Transverse colon (tissue), 4 donors: ENCODE results near the gene GTF3C1. TPM values are rescaled to one million over a fixed set of nuclear protein-coding genes. Genes with fewer than 3 reads are reported as not detected.

Experiments
- DNase-seq: peaks from one replicate; pipeline ENCODE4 v3.0.0-alpha.2; 2019
- H3K27ac ChIP-seq, 4 donors: fragments of 200-600 bp; sonication (generic); 2 replicates each; pipeline ENCODE4 v1.5.1; 2016 to 2018; ENCODE audit warnings: inconsistent platforms in 4 of 4
- H3K27me3 ChIP-seq: fragments of 200-600 bp; sonication (generic); 2 replicates; pipeline ENCODE4 v1.5.1; 2017; ENCODE audit warnings: inconsistent platforms
- H3K36me3 ChIP-seq, 4 donors: fragments of 200-600 bp; sonication (generic); 2 replicates each; pipeline ENCODE4 v1.5.1; 2017 to 2019; ENCODE audit warnings: inconsistent platforms in 4 of 4
- H3K4me1 ChIP-seq, 4 donors: fragments of 200-600 bp; sonication (generic); 2 replicates each; pipeline ENCODE4 v1.5.1; 2017 to 2020; ENCODE audit warnings: inconsistent platforms in 4 of 4
- H3K4me3 ChIP-seq, 4 donors: fragments of 200-600 bp; sonication (generic); 1 replicate in 1 of 4; 2 replicates in 3 of 4; pipeline versions ENCODE4 v1.5.1 to v1.6.1; 2017 to 2019; ENCODE audit warnings: inconsistent platforms in 4 of 4
- H3K9me3 ChIP-seq, 2 donors: fragments of 200-600 bp; sonication (generic); 2 replicates each; pipeline ENCODE4 v1.5.1; 2017 to 2019; ENCODE audit warnings: inconsistent platforms in 2 of 2
- EP300 ChIP-seq: sonication (generic); formaldehyde crosslinking; IDR thresholded peaks from one replicate; pipeline ENCODE4 v1.6.1; 2017; ENCODE audit warnings: antibody characterized with exemption, low read depth
- POLR2A ChIP-seq: fragments of 450-650 bp; IDR thresholded peaks from one replicate; pipeline ENCODE4 v1.6.1; 2016; ENCODE audit warnings: antibody characterized with exemption, mild to moderate bottlenecking, moderate library complexity
- POLR2AphosphoS5 ChIP-seq, 3 donors: sonication (generic); formaldehyde crosslinking; IDR thresholded peaks; one replicate each; pipeline ENCODE4 v1.6.1; 2016; ENCODE audit warnings: antibody characterized with exemption in 3 of 3
- WGBS, 2 donors: methylation state at CpG; one replicate each; pipeline ENCODE4 v1.1.5; 2018; ENCODE audit warnings: low coverage in 1 of 2; 5-methylcytosine and 5-hydroxymethylcytosine counted together
- in situ Hi-C, 4 donors: fragments of 200-750 bp; cut with MboI; loops; one replicate each; pipeline versions ENCODE4 v1.15.0 to v1.15.1; 2017; ENCODE audit warnings: low sequenced_read_pairs in 3 of 4, low pct_ligation_motif_present in 1 of 4, low pct_unique_long_range_greater_than_20kb in 1 of 4
- intact Hi-C: fragments of 100-400 bp; cut with DNase I; formaldehyde crosslinking; loops from one replicate; pipeline ENCODE4 v1.15.1; 2023; ENCODE audit warnings: low total_unique reads
- total RNA-seq, 4 donors: library from RNA; depleted of rRNA; stranded (reverse); fragments of >200 nt; gene quantifications; one replicate each; pipeline ENCODE4 v1.1.0, GENCODE V29; 2016
- TF ChIP-seq, protein P1 (sequence below), 5 experiments: fragments of 200-600 bp in 3 of 5; fragments of 450-650 bp in 2 of 5; sonication (generic) in 3 of 5; IDR thresholded peaks; 1 replicate in 2 of 5; 2 replicates in 3 of 5; pipeline ENCODE4 v1.5.1; 2016 to 2017; ENCODE audit warnings: antibody characterized with exemption in 5 of 5, inconsistent platforms in 3 of 5, mild to moderate bottlenecking in 2 of 5, moderate library complexity in 1 of 5

GTF3C1 gene
- total RNA-seq, 4 donors from 2014 or later: 49.6 to 129 (median 60.1) TPM

DNA sequence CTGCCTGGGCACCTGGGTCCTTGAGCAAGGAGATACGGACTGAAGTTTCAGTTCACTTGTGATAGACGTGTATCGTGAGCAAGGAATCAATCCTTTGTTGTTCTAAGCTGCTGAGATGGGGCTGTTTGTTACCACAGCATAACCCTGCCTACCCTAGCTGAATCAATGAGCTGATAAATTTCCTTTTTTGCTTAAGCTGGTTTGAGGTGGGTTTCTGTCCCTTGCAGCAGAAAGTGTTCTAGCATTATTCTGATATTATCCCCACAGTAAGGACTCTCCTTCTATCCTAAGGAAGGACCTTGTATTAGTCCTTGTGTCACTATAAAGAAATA, 96.3 kb downstream of the GTF3C1 start:
- TF ChIP-seq, protein P1, sequence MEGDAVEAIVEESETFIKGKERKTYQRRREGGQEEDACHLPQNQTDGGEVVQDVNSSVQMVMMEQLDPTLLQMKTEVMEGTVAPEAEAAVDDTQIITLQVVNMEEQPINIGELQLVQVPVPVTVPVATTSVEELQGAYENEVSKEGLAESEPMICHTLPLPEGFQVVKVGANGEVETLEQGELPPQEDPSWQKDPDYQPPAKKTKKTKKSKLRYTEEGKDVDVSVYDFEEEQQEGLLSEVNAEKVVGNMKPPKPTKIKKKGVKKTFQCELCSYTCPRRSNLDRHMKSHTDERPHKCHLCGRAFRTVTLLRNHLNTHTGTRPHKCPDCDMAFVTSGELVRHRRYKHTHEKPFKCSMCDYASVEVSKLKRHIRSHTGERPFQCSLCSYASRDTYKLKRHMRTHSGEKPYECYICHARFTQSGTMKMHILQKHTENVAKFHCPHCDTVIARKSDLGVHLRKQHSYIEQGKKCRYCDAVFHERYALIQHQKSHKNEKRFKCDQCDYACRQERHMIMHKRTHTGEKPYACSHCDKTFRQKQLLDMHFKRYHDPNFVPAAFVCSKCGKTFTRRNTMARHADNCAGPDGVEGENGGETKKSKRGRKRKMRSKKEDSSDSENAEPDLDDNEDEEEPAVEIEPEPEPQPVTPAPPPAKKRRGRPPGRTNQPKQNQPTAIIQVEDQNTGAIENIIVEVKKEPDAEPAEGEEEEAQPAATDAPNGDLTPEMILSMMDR (IDR thresholded peaks at IDR 0.05): no peak
- no peak for TF ChIP-seq EP300
- no peak for TF ChIP-seq POLR2AphosphoS5 (IDR thresholded peaks at IDR 0.05)
- TF ChIP-seq POLR2A: no peak
- in situ Hi-C loops: loop anchor here in 3 of 4 donors (10.0 kb wide), 2 partner anchors 279 to 289 kb away; no protein-coding TSS in a partner anchor
- 83% methylated on average over 3 of the region's 3 CpGs; no CpG with 5 or more reads in 1 of the 2 donors for WGBS, 2 donors
- no peaks in the 10 kb centered on the region for H3K9me3 ChIP-seq
- H3K4me3 ChIP-seq: no peak overlapping the region
- no peaks in the 10 kb centered on the region for H3K36me3 ChIP-seq
- peaks cover 20% of the 10 kb centered on the region for H3K27me3 ChIP-seq
- H3K27ac ChIP-seq: no peak overlapping the region
- DNase-seq: no peak
- H3K4me1 ChIP-seq: no peaks in the 10 kb centered on the region
- intact Hi-C loops: no loop called here

DNA sequence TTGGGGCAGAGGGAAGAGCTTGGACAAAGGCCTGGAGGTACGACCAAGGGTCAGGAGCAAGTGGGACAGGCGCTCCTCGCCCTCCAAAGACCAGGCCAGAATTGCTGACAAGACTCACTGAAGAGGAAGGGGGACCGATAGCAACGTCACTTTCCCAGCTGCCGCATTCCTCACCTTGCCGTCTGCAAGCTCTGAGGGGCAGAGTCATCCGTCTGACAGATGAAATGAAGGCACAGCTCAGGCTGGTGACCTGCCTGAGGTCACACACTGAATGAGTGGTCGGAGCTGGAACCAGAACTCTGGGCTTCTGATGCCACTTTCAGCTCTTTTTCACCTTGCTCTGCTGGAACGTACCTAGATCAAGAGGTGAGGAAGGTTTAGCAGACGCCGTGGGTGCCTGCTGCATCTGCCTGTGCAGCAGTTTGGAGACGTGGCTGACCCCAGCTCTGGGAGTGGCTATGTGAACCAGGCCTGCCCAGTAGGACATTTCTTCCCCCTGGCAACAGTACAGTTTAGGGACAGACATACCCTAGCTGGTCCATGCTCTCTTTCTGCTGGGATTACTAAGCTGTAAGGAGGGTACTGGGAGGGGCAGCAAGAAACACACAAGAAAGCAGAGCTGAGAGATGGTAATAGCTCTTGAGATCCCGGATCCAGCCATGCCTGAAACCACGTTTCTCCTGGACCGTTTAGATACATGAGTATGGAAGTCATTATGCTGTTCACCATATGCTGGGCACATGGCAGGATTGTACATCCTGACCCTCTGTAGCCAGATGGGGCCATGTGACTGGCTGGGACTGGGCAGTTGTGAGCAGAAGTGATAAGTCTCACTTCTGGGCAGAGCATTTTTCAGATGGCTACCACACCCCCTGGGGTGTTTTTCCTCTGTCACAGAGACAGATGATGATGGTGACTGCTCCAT, 96.9 kb downstream of the GTF3C1 start:
- H3K4me1 ChIP-seq: no peaks in the 10 kb centered on the region
- TF ChIP-seq POLR2AphosphoS5 (IDR thresholded peaks at IDR 0.05) (no peak), EP300 (no peak), POLR2A (no peak)
- TF ChIP-seq, protein P1 (IDR thresholded peaks at IDR 0.05): no peak
- intact Hi-C loops (no loop called here), in situ Hi-C loops (loop anchor here in 3 of 4 donors (10.0 kb wide), 2 partner anchors 278 to 288 kb away; no protein-coding TSS in a partner anchor)
- peaks cover 22% of the 10 kb centered on the region for H3K27me3 ChIP-seq
- H3K9me3 ChIP-seq: no peaks in the 10 kb centered on the region
- H3K27ac ChIP-seq: no peak overlapping the region
- H3K4me3 ChIP-seq: no peak overlapping the region
- no peaks in the 10 kb centered on the region for H3K36me3 ChIP-seq
- 67 to 70% methylated on average over 2 to 16 of the region's 16 CpGs for WGBS, 2 donors
- no peak for DNase-seq

DNA sequence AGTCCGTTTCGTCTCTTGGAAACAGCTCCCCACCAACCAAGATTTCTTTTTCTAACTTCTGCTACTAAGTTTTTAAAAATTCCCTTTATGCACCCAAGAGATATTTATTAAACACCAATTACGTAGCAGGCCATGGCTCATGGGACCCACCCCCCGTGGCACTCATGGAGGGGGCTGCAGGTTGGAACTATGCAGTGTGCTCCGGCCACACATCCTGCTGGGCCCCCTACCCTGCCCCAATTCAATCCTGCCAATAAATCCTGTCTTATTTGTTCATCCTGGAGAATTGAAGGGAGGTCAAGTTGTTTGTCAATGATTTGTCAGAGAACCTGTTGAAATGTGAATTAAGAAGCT, 99.5 kb downstream of the GTF3C1 start:
- TF ChIP-seq EP300: no peak
- TF ChIP-seq, protein P1 (IDR thresholded peaks at IDR 0.05): no peak
- no peak for TF ChIP-seq POLR2AphosphoS5 (IDR thresholded peaks at IDR 0.05)
- intact Hi-C loops: no loop called here
- Histone ChIP-seq H3K4me1 (no peaks in the 10 kb centered on the region), H3K4me3 (no peak overlapping the region), H3K9me3 (no peaks in the 10 kb centered on the region), H3K27ac (no peak overlapping the region), H3K27me3 (peaks cover 22% of the 10 kb centered on the region), H3K36me3 (no peaks in the 10 kb centered on the region)
- in situ Hi-C loops: loop anchor here in 3 of 4 donors (10.0 kb wide), 2 partner anchors 275 to 285 kb away; no protein-coding TSS in a partner anchor
- DNase-seq: no peak
- WGBS, 2 donors: 11 to 17% methylated on average over 1 to 5 of the region's 5 CpGs

DNA sequence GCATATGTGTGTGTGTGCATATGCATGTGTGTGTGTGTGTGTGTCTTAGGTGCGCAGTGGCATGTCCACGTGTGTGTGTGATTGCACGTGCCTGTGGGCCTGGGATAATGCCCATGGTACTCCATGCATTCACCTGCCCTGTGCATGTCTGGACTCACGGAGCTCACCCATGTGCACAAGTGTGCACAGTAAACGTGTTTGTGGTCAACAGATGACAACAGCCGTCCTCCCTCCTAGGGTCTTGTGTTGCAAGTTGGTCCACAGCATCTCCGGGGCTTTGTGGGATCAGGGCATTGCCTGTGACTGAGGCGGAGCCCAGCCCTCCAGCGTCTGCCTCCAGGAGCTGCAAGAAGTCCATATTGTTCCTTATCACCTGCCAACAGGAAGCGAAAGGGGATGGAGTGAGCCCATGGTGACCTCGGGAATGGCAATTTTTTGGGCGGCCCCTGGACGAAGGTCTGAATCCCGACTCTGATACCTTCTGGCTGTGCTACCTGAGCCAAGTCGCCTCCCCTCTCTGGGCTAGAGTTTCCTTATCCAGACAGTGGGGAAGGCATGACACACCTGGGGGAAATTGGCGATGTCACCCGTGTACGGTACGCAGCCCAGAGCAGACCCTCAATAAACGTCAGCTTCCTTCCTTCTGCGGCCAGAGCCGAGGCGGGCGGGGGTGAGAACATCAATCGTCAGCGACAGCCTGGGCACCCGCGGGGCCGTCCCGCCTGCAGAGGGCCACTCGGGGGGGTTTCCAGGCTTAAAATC, 100.1 kb downstream of the GTF3C1 start:
- TF ChIP-seq POLR2A (no peak), EP300 (no peak), POLR2AphosphoS5 (IDR thresholded peaks at IDR 0.05) (no peak)
- TF ChIP-seq, protein P1 (IDR thresholded peaks at IDR 0.05): no peak
- H3K4me1 ChIP-seq: no peaks in the 10 kb centered on the region
- no peaks in the 10 kb centered on the region for H3K36me3 ChIP-seq
- no peak overlapping the region for H3K27ac ChIP-seq
- WGBS, 2 donors: 29% methylated on average over 27 of the region's 31 CpGs; no CpG with 5 or more reads in 1 of the 2 donors
- DNase-seq: peak; percentile 59
- no peaks in the 10 kb centered on the region for H3K9me3 ChIP-seq
- intact Hi-C loops (no loop called here), in situ Hi-C loops (loop anchor here in 3 of 4 donors (10.0 kb wide), 2 partner anchors 275 to 285 kb away; no protein-coding TSS in a partner anchor)
- peaks cover 22% of the 10 kb centered on the region for H3K27me3 ChIP-seq
- H3K4me3 ChIP-seq: no peak overlapping the region
